Sigmoid colon (tissue), 4 donors: ENCODE data around the gene CWC27.

Experiments used
- EP300 ChIP-seq, 4 donors: sonication (generic); formaldehyde crosslinking; IDR thresholded peaks; one replicate each; pipeline ENCODE4 v1.6.1; 2017; ENCODE audit warnings: antibody characterized with exemption in 4 of 4
- POLR2A ChIP-seq, 2 donors: fragments of 450-650 bp; IDR thresholded peaks; one replicate each; pipeline ENCODE4 v1.6.1; 2016; ENCODE audit warnings: antibody characterized with exemption in 2 of 2, mild to moderate bottlenecking in 2 of 2, moderate library complexity in 2 of 2
- TF ChIP-seq, protein P1 (sequence below), 4 experiments: fragments of 450-650 bp in 3 of 4; fragments of 200-600 bp in 1 of 4; IDR thresholded peaks; one replicate each; pipeline ENCODE4 v1.5.1; 2016 to 2019; ENCODE audit warnings: antibody characterized with exemption in 4 of 4, mild to moderate bottlenecking in 3 of 4, moderate library complexity in 2 of 4

DNA sequence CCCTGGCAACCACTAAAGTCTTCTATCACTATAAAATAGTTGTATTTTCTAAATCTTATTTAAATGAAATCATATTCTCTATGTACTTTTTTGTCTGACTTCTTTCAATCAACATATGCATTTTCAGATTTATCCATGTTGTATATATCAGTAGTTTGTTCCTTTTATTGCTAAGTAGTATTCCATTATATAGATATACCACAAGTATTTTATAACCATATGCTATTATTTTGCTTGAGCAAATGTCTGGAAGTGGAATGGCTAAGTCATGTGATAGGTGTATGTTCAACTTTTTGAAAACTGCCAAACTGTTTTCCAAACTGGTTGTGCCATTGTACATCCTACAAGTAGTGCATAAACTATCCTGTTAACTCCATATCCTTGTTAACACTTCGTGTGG lies 131.1 kb downstream of the CWC27 start:
- TF ChIP-seq, protein P1, sequence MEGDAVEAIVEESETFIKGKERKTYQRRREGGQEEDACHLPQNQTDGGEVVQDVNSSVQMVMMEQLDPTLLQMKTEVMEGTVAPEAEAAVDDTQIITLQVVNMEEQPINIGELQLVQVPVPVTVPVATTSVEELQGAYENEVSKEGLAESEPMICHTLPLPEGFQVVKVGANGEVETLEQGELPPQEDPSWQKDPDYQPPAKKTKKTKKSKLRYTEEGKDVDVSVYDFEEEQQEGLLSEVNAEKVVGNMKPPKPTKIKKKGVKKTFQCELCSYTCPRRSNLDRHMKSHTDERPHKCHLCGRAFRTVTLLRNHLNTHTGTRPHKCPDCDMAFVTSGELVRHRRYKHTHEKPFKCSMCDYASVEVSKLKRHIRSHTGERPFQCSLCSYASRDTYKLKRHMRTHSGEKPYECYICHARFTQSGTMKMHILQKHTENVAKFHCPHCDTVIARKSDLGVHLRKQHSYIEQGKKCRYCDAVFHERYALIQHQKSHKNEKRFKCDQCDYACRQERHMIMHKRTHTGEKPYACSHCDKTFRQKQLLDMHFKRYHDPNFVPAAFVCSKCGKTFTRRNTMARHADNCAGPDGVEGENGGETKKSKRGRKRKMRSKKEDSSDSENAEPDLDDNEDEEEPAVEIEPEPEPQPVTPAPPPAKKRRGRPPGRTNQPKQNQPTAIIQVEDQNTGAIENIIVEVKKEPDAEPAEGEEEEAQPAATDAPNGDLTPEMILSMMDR (IDR thresholded peaks at IDR 0.05), result no peak
- no peak for TF ChIP-seq POLR2A (IDR thresholded peaks at IDR 0.05)
- no peak for TF ChIP-seq EP300 (IDR thresholded peaks at IDR 0.05)
